K562 (cell line): ENCODE data around the gene VIPR2. TPM values are rescaled to one million over a fixed set of nuclear protein-coding genes. Genes with fewer than 3 reads are reported as not detected.

Experiments used
- ATAC-seq: fragments of 200-7000 bp; cut with Tn5 transposase; 3 replicates; pipeline ENCODE4 v1.9.1; 2020; ENCODE audit warnings: moderate library complexity
- BruUV-seq: library from RNA; stranded (reverse); fragments of 400-500 nt; replicated peaks from 2 replicates; lab custom pipeline; 2021; lab: Mats Ljungman, UMichigan
- CTCF ChIA-PET: fragments of 300-600 bp; formaldehyde crosslinking; extraction: SDS; loops from one replicate; lab custom pipeline; 2021; ENCODE audit warnings: low intra/inter-chr PET ratio; lab: Yijun Ruan, JAX
- POLR2A ChIA-PET: fragments of 300-600, 350-650 bp; sonication (Branson Sonifier 250); formaldehyde crosslinking; extraction: SDS; loops from one replicate; lab custom pipeline; 2021; ENCODE audit warnings: antibody characterized with exemption, inconsistent platforms; lab: Yijun Ruan, JAX
- DNase-seq, 4 experiments: peaks; one replicate each; pipeline versions ENCODE4 v3.0.0 to v3.0.0-alpha.2; 2011 to 2018; ENCODE audit warnings: low spot score in 3 of 4, mixed read lengths in 3 of 4; ENCODE audit errors: extremely low read depth in 1 of 4
- FAIRE-seq: peaks from 2 replicates; lab custom pipeline; 2011; peaks lifted over from hg19 to GRCh38; lab: Jason Lieb, UNC
- H2AFZ ChIP-seq: 2 replicates; pipeline ENCODE4 v1.6.0; 2011; ENCODE audit warnings: low read depth, low read length, control low read depth, inconsistent platforms
- H3K27ac ChIP-seq: fragments of 200-600 bp; 3 replicates; pipeline ENCODE4 v1.8.0; 2011; ENCODE audit warnings: low read depth, mild to moderate bottlenecking, control low read depth, inconsistent platforms, low read length, moderate library complexity, mixed read lengths; ENCODE audit errors: extremely low read depth
- H3K27me3 ChIP-seq, 2 experiments: fragments of 300-600 bp in 1 of 2; 2 replicates in 1 of 2; 3 replicates in 1 of 2; pipeline versions ENCODE4 v1.6.0 to v1.8.0; 2011; ENCODE audit warnings: inconsistent platforms in 2 of 2, low read length in 2 of 2, mild to moderate bottlenecking in 1 of 2, mixed read lengths in 1 of 2, moderate library complexity in 1 of 2; ENCODE audit not compliant: control insufficient read depth in 2 of 2, insufficient read depth in 2 of 2
- H3K36me3 ChIP-seq: fragments of 300-600 bp; 3 replicates; pipeline ENCODE4 v1.8.0; 2011; ENCODE audit warnings: mild to moderate bottlenecking, low read length, inconsistent platforms; ENCODE audit not compliant: control insufficient read depth, insufficient read depth
- H3K4me1 ChIP-seq, 2 experiments: fragments of 200-600 bp in 1 of 2; replicated peaks in 1 of 2; 2 replicates in 1 of 2; 3 replicates in 1 of 2; pipeline versions ENCODE4 v1.5.1 to v1.8.0; 2011; ENCODE audit warnings: inconsistent platforms in 2 of 2, low read length in 2 of 2, mild to moderate bottlenecking in 1 of 2, mixed read lengths in 1 of 2, moderate library complexity in 1 of 2; ENCODE audit not compliant: control insufficient read depth in 2 of 2, insufficient read depth in 2 of 2
- H3K4me2 ChIP-seq: 2 replicates; pipeline ENCODE4 v1.6.1; 2011; ENCODE audit warnings: low read length, control low read depth, inconsistent platforms, mixed read lengths; ENCODE audit not compliant: insufficient read depth
- H3K4me3 ChIP-seq: fragments of 200-600 bp; sonication (generic), shearing (Covaris generic); 2 replicates; pipeline ENCODE4 v1.5.1; 2016; ENCODE audit warnings: control low read depth, inconsistent platforms
- H3K79me2 ChIP-seq: fragments of 200-600 bp; 3 replicates; pipeline ENCODE4 v1.8.0; 2011; ENCODE audit warnings: low read length, inconsistent platforms; ENCODE audit not compliant: control insufficient read depth, insufficient read depth
- H3K9ac ChIP-seq, 2 experiments: 2 replicates each; pipeline versions ENCODE4 v1.6.0 to v1.6.1; 2011; ENCODE audit warnings: low read depth in 2 of 2, low read length in 2 of 2, control low read depth in 1 of 2, inconsistent platforms in 1 of 2, mild to moderate bottlenecking in 1 of 2, mixed read lengths in 1 of 2; ENCODE audit not compliant: insufficient read depth in 1 of 2
- H3K9me1 ChIP-seq: one replicate; pipeline ENCODE4 v1.6.0; 2011; ENCODE audit warnings: inconsistent platforms, mild to moderate bottlenecking, low read length, moderate library complexity; ENCODE audit not compliant: control insufficient read depth, insufficient read depth
- H3K9me3 ChIP-seq: replicated peaks from 2 replicates; pipeline ENCODE4 v1.5.1; 2011; ENCODE audit warnings: low read depth, low read length, inconsistent platforms; ENCODE audit not compliant: control insufficient read depth, insufficient read depth
- H4K20me1 ChIP-seq: replicated peaks from 2 replicates; pipeline ENCODE4 v1.6.1; 2011; ENCODE audit warnings: low read length, inconsistent platforms, mixed read lengths; ENCODE audit not compliant: control insufficient read depth, insufficient read depth
- NELFE ChIP-seq: IDR thresholded peaks from 2 replicates; pipeline ENCODE4 v1.6.1; 2011; ENCODE audit warnings: mild to moderate bottlenecking; ENCODE audit not compliant: insufficient read depth, insufficient read length
- NR3C1 ChIP-seq: sonication (generic); formaldehyde crosslinking; IDR thresholded peaks from 2 replicates; pipeline ENCODE4 v1.8.1; 2022; ENCODE audit warnings: missing genetic modification reagents
- RAD21 ChIP-seq, 2 experiments: fragments of 250-450 bp in 1 of 2; fragments of 450-650 bp in 1 of 2; sonication (Bioruptor Pico) in 1 of 2; formaldehyde crosslinking in 1 of 2; IDR thresholded peaks in 1 of 2; conservative IDR thresholded peaks in 1 of 2; 2 replicates each; pipeline versions ENCODE4 v1.4.0 to v1.8.0; 2020 to 2022; ENCODE audit warnings: mild to moderate bottlenecking in 2 of 2, moderate library complexity in 1 of 2
- ZNF134 ChIP-seq: fragments of 250-450 bp; sonication (Bioruptor Pico); conservative IDR thresholded peaks from 2 replicates; pipeline ENCODE4 v1.4.0; 2020
- ZNF408 ChIP-seq: fragments of 250-450 bp; sonication (Bioruptor Pico); IDR thresholded peaks from 2 replicates; pipeline ENCODE4 v1.4.0; 2020; ENCODE audit warnings: low read depth, mild to moderate bottlenecking, moderate library complexity
- ZNF75A ChIP-seq: fragments of 450-650 bp; formaldehyde crosslinking; IDR thresholded peaks from 2 replicates; pipeline ENCODE4 v1.4.0; 2020; ENCODE audit warnings: mild to moderate bottlenecking
- WGBS: fragments of 100-300 bp; shearing (Covaris generic); methylation state at CpG from one replicate; pipeline ENCODE4 v1.1.6; 2016; ENCODE audit warnings: low coverage, mixed read lengths; ENCODE audit not compliant: insufficient coverage; ENCODE audit errors: missing lambda C conversion rate; 5-methylcytosine and 5-hydroxymethylcytosine counted together
- in situ Hi-C: fragments of 300-500 bp; cut with MboI; formaldehyde crosslinking; loops from 4 replicates; pipeline ENCODE4 v1.15.0; 2018; ENCODE audit warnings: inconsistent platforms, mixed read lengths
- intact Hi-C: fragments of 100-400 bp; cut with micrococcal nuclease; formaldehyde crosslinking; loops from 2 replicates; pipeline ENCODE4 v1.14.2; 2022
- polyA plus RNA-seq, 8 experiments: library from polyadenylated mRNA; depleted of rRNA in 4 of 8; stranded (reverse) in 5 of 8; unstranded in 3 of 8; fragments of >200 nt; fragmentation: Nextera tagmentation in 2 of 8; fragmentation: Illumina TruSeq in 1 of 8; extraction: Ambion mirVana in 2 of 8; extraction: Trizol in 1 of 8; gene quantifications; 2 replicates each; pipeline versions ENCODE4 v1.2.1 to v1.2.3, GENCODE V29; 2011 to 2014; ENCODE audit warnings: inconsistent platforms in 1 of 8, missing spikeins in 1 of 8
- total RNA-seq, 7 experiments: library from RNA; depleted of rRNA in 6 of 7; stranded (reverse); fragments of >200 nt in 6 of 7; fragmentation: Illumina TruSeq in 2 of 7; extraction: Trizol in 2 of 7; gene quantifications; 2 replicates each; pipeline versions ENCODE4 v1.2.1 to v1.2.3, GENCODE V29; 2011 to 2021; ENCODE audit warnings: low replicate concordance in 1 of 7
- TF ChIP-seq, protein P1 (sequence below): IDR thresholded peaks from 2 replicates; pipeline ENCODE4 v1.6.1; 2011; ENCODE audit warnings: borderline replicate concordance, low read depth, mild to moderate bottlenecking, moderate library complexity, low read length; ENCODE audit not compliant: insufficient read depth, poor library complexity, severe bottlenecking
- TF ChIP-seq, protein P2 (sequence below): fragments of 250-450 bp; sonication (Bioruptor Pico); IDR thresholded peaks from 2 replicates; pipeline ENCODE4 v1.4.0; 2020

Gene VIPR2
- total and polyA plus RNA-seq, 9 of the 15 experiments (the other 6 are each of a cell fraction or from before 2014, with no cell fraction given) = 0.04 TPM; not detected in 8

DNA sequence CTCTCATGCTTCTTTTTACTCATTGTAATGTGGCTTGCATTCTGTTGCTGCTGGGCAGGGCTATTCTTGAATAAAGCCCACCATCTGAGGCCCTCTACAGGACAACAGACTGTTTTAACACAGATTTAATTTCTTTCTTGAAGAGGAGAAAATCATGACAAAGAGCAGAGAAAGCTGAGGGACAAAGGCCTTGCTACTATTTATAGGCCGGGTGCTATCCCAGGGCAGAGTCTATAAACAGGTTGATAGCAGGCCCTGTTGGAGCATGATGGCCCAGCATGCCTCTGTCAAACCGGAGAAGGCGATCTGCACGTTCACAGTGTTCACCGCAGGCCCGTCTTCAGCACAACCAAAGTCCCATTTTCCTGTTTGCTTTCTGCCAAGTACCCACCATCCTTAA, 3.0 kb downstream of the VIPR2 start:
- no peak for FAIRE-seq
- ChIA-PET POLR2A (interaction anchor here (1.4 kb wide), 1 partner anchor 10 kb away, joined by 4 read pairs; no protein-coding TSS in a partner anchor), CTCF (no interaction called here)

DNA sequence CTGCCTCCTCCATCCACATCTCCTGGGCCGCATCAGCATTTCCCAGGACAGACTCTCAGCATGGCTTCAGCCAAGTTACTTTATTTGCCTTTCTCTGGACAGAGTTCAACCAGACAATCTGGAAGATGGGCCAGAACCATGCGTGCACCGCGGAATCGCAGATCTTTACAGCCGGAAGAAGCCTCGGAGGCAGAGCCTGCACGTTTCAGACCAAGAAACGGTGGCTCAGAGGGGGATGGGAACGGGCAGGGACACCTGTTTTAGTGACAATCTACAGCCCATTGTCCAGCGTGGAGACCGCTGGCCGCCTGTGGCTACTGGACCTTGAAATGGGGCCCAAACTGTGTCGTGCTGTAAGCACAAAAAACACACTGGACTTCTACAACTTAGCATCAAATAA, 3.5 kb downstream of the VIPR2 start:
- POLR2A ChIA-PET = no interaction called here
- peaks cover 43 to 71% of the 10 kb centered on the region in 2 experiments for H3K27me3 ChIP-seq
- H3K4me1 ChIP-seq = peaks cover 0 to 6% of the 10 kb centered on the region in 2 experiments; a peak in 1 of 5 replicates
- TF ChIP-seq, protein P1, sequence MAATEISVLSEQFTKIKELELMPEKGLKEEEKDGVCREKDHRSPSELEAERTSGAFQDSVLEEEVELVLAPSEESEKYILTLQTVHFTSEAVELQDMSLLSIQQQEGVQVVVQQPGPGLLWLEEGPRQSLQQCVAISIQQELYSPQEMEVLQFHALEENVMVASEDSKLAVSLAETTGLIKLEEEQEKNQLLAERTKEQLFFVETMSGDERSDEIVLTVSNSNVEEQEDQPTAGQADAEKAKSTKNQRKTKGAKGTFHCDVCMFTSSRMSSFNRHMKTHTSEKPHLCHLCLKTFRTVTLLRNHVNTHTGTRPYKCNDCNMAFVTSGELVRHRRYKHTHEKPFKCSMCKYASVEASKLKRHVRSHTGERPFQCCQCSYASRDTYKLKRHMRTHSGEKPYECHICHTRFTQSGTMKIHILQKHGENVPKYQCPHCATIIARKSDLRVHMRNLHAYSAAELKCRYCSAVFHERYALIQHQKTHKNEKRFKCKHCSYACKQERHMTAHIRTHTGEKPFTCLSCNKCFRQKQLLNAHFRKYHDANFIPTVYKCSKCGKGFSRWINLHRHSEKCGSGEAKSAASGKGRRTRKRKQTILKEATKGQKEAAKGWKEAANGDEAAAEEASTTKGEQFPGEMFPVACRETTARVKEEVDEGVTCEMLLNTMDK = no peak
- no peak for TF ChIP-seq ZNF134 (CRISPR knock-in tag)
- TF ChIP-seq, protein P2, sequence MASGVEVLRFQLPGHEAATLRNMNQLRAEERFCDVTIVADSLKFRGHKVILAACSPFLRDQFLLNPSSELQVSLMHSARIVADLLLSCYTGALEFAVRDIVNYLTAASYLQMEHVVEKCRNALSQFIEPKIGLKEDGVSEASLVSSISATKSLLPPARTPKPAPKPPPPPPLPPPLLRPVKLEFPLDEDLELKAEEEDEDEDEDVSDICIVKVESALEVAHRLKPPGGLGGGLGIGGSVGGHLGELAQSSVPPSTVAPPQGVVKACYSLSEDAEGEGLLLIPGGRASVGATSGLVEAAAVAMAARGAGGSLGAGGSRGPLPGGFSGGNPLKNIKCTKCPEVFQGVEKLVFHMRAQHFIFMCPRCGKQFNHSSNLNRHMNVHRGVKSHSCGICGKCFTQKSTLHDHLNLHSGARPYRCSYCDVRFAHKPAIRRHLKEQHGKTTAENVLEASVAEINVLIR (CRISPR knock-in tag) = no peak
- TF ChIP-seq NR3C1 (CRISPR knock-in tag) = no peak
- TF ChIP-seq ZNF408 = no peak
- TF ChIP-seq NELFE = no peak
- TF ChIP-seq, all 486 proteins: peak for 0
- DNase-seq (no peak), ATAC-seq (no peak), FAIRE-seq (no peak)
- WGBS = under 1% methylated on average over 14 of the region's 14 CpGs
- in situ Hi-C loops = no loop called here
- no peak overlapping the region for H3K4me2 ChIP-seq
- H3K27ac ChIP-seq = no peak overlapping the region
- peaks cover 4% of the 10 kb centered on the region for H3K9me3 ChIP-seq
- no peak overlapping the region for H2AFZ ChIP-seq
- H4K20me1 ChIP-seq = no peaks in the 10 kb centered on the region
- no peaks in the 10 kb centered on the region for H3K9me1 ChIP-seq
- intact Hi-C loops = no loop called here
- no peaks in the 10 kb centered on the region for H3K79me2 ChIP-seq
- BruUV-seq = no TSS peak
- H3K36me3 ChIP-seq = no peaks in the 10 kb centered on the region
- CTCF ChIA-PET = no interaction called here
- no peak overlapping the region for H3K9ac ChIP-seq
- H3K4me3 ChIP-seq = no peak overlapping the region

More for the DNA sequence above, 3.0 kb downstream of the VIPR2 start:
- DNase-seq (no peak), ATAC-seq (peak; percentile 42; the same call in 1 of the 3 replicates)
- Histone ChIP-seq H3K4me1 (peaks cover 0 to 6% of the 10 kb centered on the region in 2 experiments; a peak in 1 of 5 replicates), H3K36me3 (no peaks in the 10 kb centered on the region), H3K4me3 (no peak overlapping the region), H3K9me3 (peaks cover 9% of the 10 kb centered on the region), H3K9me1 (no peaks in the 10 kb centered on the region), H4K20me1 (no peaks in the 10 kb centered on the region), H3K4me2 (no peak overlapping the region), H3K27me3 (peaks cover 38 to 66% of the 10 kb centered on the region in 2 experiments), H3K9ac (no peak overlapping the region), H3K79me2 (no peaks in the 10 kb centered on the region), H2AFZ (no peak overlapping the region), H3K27ac (no peak overlapping the region)
- in situ Hi-C loops (no loop called here), intact Hi-C loops (no loop called here)
- WGBS = 2% methylated on average over 6 of the region's 6 CpGs
- no TSS peak for BruUV-seq
- no peak for TF ChIP-seq ZNF75A
- no peak for TF ChIP-seq RAD21 (CRISPR knock-in tag; conservative IDR thresholded peaks at IDR 0.05 in 1 of 2, IDR thresholded peaks at IDR 0.05 in 1 of 2)
